CD8-positive, alpha-beta memory T cell (primary cell): Measurements from ENCODE around the gene TOMM40. TPM values are rescaled to one million over a fixed set of nuclear protein-coding genes. Genes with fewer than 3 reads are reported as not detected.
"Not testable (repeated sequence)": the region's sequence is repeated elsewhere in the genome, so short reads cannot be mapped to it uniquely, and the experiment has no call there.

Experiments
- CTCF ChIA-PET: fragments of 350-600 bp; sonication (Branson Sonifier 250); formaldehyde crosslinking; loops from one replicate; lab custom pipeline; 2021; ENCODE audit warnings: antibody characterized with exemption; lab: Charles Lee
- POLR2A ChIA-PET: fragments of 350-600 bp; sonication (Branson Sonifier 250); formaldehyde crosslinking; loops from one replicate; lab custom pipeline; 2021; ENCODE audit warnings: antibody characterized with exemption; lab: Charles Lee
- DNase-seq, 5 donors: peaks; one replicate each; pipeline versions ENCODE4 v3.0.0 to v3.0.0-alpha.2; 2020 to 2022; ENCODE audit warnings: mixed read lengths in 1 of 5
- H3K27ac ChIP-seq: one replicate; pipeline ENCODE4 v1.7.0; 2013; ENCODE audit warnings: low read depth, mild to moderate bottlenecking, low read length, moderate library complexity
- H3K27me3 ChIP-seq: 2 replicates; pipeline ENCODE4 v1.7.0; 2013; ENCODE audit warnings: low read length, mild to moderate bottlenecking; ENCODE audit not compliant: insufficient read depth, poor library complexity, severe bottlenecking
- H3K36me3 ChIP-seq: 2 replicates; pipeline ENCODE4 v1.7.0; 2013; ENCODE audit warnings: mild to moderate bottlenecking, low read length, moderate library complexity; ENCODE audit not compliant: insufficient read depth
- H3K4me1 ChIP-seq: 2 replicates; pipeline ENCODE4 v1.7.0; 2013; ENCODE audit warnings: mild to moderate bottlenecking, low read length, moderate library complexity; ENCODE audit not compliant: insufficient read depth
- H3K4me3 ChIP-seq: 2 replicates; pipeline ENCODE4 v1.7.0; 2013; ENCODE audit warnings: mild to moderate bottlenecking, low read length
- H3K9me3 ChIP-seq: 2 replicates; pipeline ENCODE4 v1.7.0; 2013; ENCODE audit warnings: mild to moderate bottlenecking, low read length
- H3K27ac Mint-ChIP-seq, 8 donors: one replicate each; pipeline ENCODE4 v1.8.0; 2020 to 2021; ENCODE audit warnings: mixed read lengths in 8 of 8, mild to moderate bottlenecking in 6 of 8, inconsistent platforms in 3 of 8, moderate library complexity in 3 of 8
- H3K27me3 Mint-ChIP-seq, 2 donors: one replicate each; pipeline ENCODE4 v1.8.0; 2020 to 2021; ENCODE audit warnings: mixed read lengths in 2 of 2, mild to moderate bottlenecking in 1 of 2, moderate library complexity in 1 of 2
- H3K36me3 Mint-ChIP-seq, 3 donors: one replicate each; pipeline ENCODE4 v1.8.0; 2020 to 2021; ENCODE audit warnings: mixed read lengths in 3 of 3, inconsistent platforms in 1 of 3, mild to moderate bottlenecking in 1 of 3
- H3K4me1 Mint-ChIP-seq, 3 donors: one replicate each; pipeline ENCODE4 v1.8.0; 2020 to 2021; ENCODE audit warnings: mixed read lengths in 3 of 3, inconsistent platforms in 1 of 3, mild to moderate bottlenecking in 1 of 3
- H3K4me3 Mint-ChIP-seq, 7 donors: one replicate each; pipeline ENCODE4 v1.8.0; 2020 to 2021; ENCODE audit warnings: mixed read lengths in 7 of 7, mild to moderate bottlenecking in 6 of 7, moderate library complexity in 4 of 7, inconsistent platforms in 2 of 7
- H3K9me3 Mint-ChIP-seq, 5 donors: one replicate each; pipeline ENCODE4 v1.8.0; 2020 to 2022; ENCODE audit warnings: mixed read lengths in 5 of 5, mild to moderate bottlenecking in 3 of 5, moderate library complexity in 2 of 5, inconsistent platforms in 1 of 5
- polyA plus RNA-seq: library from polyadenylated mRNA; unstranded; fragments of 300-500 nt; fragmentation: Illumina TruSeq; gene quantifications from one replicate; pipeline ENCODE4 v1.2.3, GENCODE V29; 2021
- total RNA-seq, 2 experiments: library from RNA; stranded (reverse); gene quantifications; one replicate each; pipeline ENCODE4 v1.2.3, GENCODE V29; 2021

The TOMM40 gene
- total and polyA plus RNA-seq, 3 experiments from 2014 or later: 41.4 to 218 (median 211) TPM

GRCh38 chr19:44875666-44876451, 15.2 kb upstream of the TOMM40 start:
- Mint-ChIP-seq H3K27ac (peak overlapping the region in 2 of 8 donors; percentile 2 to 84), H3K27me3 (peaks cover 7 to 10% of the 10 kb centered on the region in 2 donors), H3K4me3 (no peak overlapping the region), H3K36me3 (no peaks in the 10 kb centered on the region), H3K4me1 (peaks cover 3 to 7% (median 7%) of the 10 kb centered on the region in 3 donors), H3K9me3 (no peaks in the 10 kb centered on the region)
- no peaks in the 10 kb centered on the region for H3K27me3 ChIP-seq
- ChIA-PET POLR2A (no interaction called here), CTCF (no interaction called here)
- no peak overlapping the region for H3K27ac ChIP-seq
- no peaks in the 10 kb centered on the region for H3K9me3 ChIP-seq
- H3K4me3 ChIP-seq: no peak overlapping the region
- peak in 1 of 5 donors; percentile 35 for DNase-seq
- H3K36me3 ChIP-seq: no peaks in the 10 kb centered on the region
- H3K4me1 ChIP-seq: no peaks in the 10 kb centered on the region

GRCh38 chr19:44876930-44877535, 14.0 kb upstream of the TOMM40 start:
- CTCF ChIA-PET: no interaction called here
- Histone ChIP-seq H3K9me3 (no peaks in the 10 kb centered on the region), H3K36me3 (no peaks in the 10 kb centered on the region), H3K27ac (no peak overlapping the region), H3K27me3 (no peaks in the 10 kb centered on the region), H3K4me1 (no peaks in the 10 kb centered on the region), H3K4me3 (no peak overlapping the region)
- H3K4me3 Mint-ChIP-seq: no peak overlapping the region
- peaks cover 4 to 7% (median 7%) of the 10 kb centered on the region in 3 donors for H3K4me1 Mint-ChIP-seq
- POLR2A ChIA-PET: no interaction called here
- peak overlapping the region in 4 of 8 donors; percentile 11 to 50 (median 40) for H3K27ac Mint-ChIP-seq
- peak in 1 of 5 donors; percentile 20 for DNase-seq
- peaks cover 6 to 15% of the 10 kb centered on the region in 2 donors for H3K27me3 Mint-ChIP-seq
- no peaks in the 10 kb centered on the region for H3K9me3 Mint-ChIP-seq
- no peaks in the 10 kb centered on the region for H3K36me3 Mint-ChIP-seq

- DNase-seq: no peak
- H3K36me3 ChIP-seq: no peaks in the 10 kb centered on the region
- H3K9me3 ChIP-seq: no peaks in the 10 kb centered on the region
- H3K27me3 ChIP-seq: no peaks in the 10 kb centered on the region
- POLR2A ChIA-PET: no interaction called here
- H3K27ac ChIP-seq: no peak overlapping the region
- peak overlapping the region in 1 of 8 donors; percentile 27 for H3K27ac Mint-ChIP-seq
- no peak overlapping the region for H3K4me3 Mint-ChIP-seq
- H3K36me3 Mint-ChIP-seq: no peaks in the 10 kb centered on the region
- CTCF ChIA-PET: no interaction called here
- no peak overlapping the region for H3K4me3 ChIP-seq
- no peaks in the 10 kb centered on the region for H3K4me1 ChIP-seq
- no peaks in the 10 kb centered on the region for H3K9me3 Mint-ChIP-seq
- H3K4me1 Mint-ChIP-seq: peaks cover 4 to 7% (median 7%) of the 10 kb centered on the region in 3 donors
- peaks cover 6 to 15% of the 10 kb centered on the region in 2 donors for H3K27me3 Mint-ChIP-seq
Observed at GRCh38 chr19:44878120-44878865, 12.8 kb upstream of the TOMM40 start.

GRCh38 chr19:44879309-44880065, 11.6 kb upstream of the TOMM40 start:
- no peak overlapping the region for H3K27ac ChIP-seq
- no peaks in the 10 kb centered on the region for H3K4me1 ChIP-seq
- no peak overlapping the region for H3K4me3 ChIP-seq
- no peaks in the 10 kb centered on the region for H3K27me3 ChIP-seq
- no peaks in the 10 kb centered on the region for H3K36me3 ChIP-seq
- ChIA-PET POLR2A (no interaction called here), CTCF (no interaction called here)
- DNase-seq: no peak
- Mint-ChIP-seq H3K9me3 (no peaks in the 10 kb centered on the region), H3K27ac (no peak overlapping the region), H3K4me1 (peaks cover 4 to 7% (median 7%) of the 10 kb centered on the region in 3 donors), H3K36me3 (no peaks in the 10 kb centered on the region), H3K4me3 (no peak overlapping the region), H3K27me3 (peaks cover 6 to 15% of the 10 kb centered on the region in 2 donors)
- H3K9me3 ChIP-seq: no peaks in the 10 kb centered on the region

GRCh38 chr19:44882063-44882462, 9.0 kb upstream of the TOMM40 start:
- Mint-ChIP-seq H3K4me3 (no peak overlapping the region), H3K27me3 (peaks cover 6 to 15% of the 10 kb centered on the region in 2 donors), H3K4me1 (peaks cover 3 to 4% (median 4%) of the 10 kb centered on the region in 3 donors), H3K36me3 (no peaks in the 10 kb centered on the region), H3K9me3 (no peaks in the 10 kb centered on the region), H3K27ac (no peak overlapping the region)
- Histone ChIP-seq H3K9me3 (no peaks in the 10 kb centered on the region), H3K4me1 (no peaks in the 10 kb centered on the region), H3K36me3 (no peaks in the 10 kb centered on the region), H3K27ac (no peak overlapping the region), H3K4me3 (no peak overlapping the region), H3K27me3 (no peaks in the 10 kb centered on the region)
- ChIA-PET CTCF (no interaction called here), POLR2A (no interaction called here)
- DNase-seq: no peak

- H3K27me3 Mint-ChIP-seq: peaks cover 4 to 15% of the 10 kb centered on the region in 2 donors
- H3K27ac ChIP-seq, H3K36me3 Mint-ChIP-seq, H3K9me3 ChIP-seq, H3K9me3 Mint-ChIP-seq, H3K36me3 ChIP-seq, DNase-seq, H3K4me3 ChIP-seq, H3K4me1 Mint-ChIP-seq, H3K4me1 ChIP-seq, H3K27ac Mint-ChIP-seq, CTCF ChIA-PET, H3K27me3 ChIP-seq, H3K4me3 Mint-ChIP-seq, POLR2A ChIA-PET: not testable (repeated sequence)
Observed at GRCh38 chr19:44882619-44883397, 8.2 kb upstream of the TOMM40 start.

- no peaks in the 10 kb centered on the region for H3K9me3 Mint-ChIP-seq
- H3K27me3 Mint-ChIP-seq: peaks cover under 1 to 11% of the 10 kb centered on the region in 2 donors
- no peak overlapping the region for H3K4me3 Mint-ChIP-seq
- H3K4me3 ChIP-seq: no peak overlapping the region
- no peak overlapping the region for H3K27ac ChIP-seq
- no peaks in the 10 kb centered on the region for H3K27me3 ChIP-seq
- no peaks in the 10 kb centered on the region for H3K9me3 ChIP-seq
- H3K36me3 Mint-ChIP-seq: no peaks in the 10 kb centered on the region
- H3K36me3 ChIP-seq: no peaks in the 10 kb centered on the region
- H3K4me1 ChIP-seq: no peaks in the 10 kb centered on the region
- POLR2A ChIA-PET: interaction anchor here (0.6 kb wide), 1 partner anchor 10 kb away, joined by 3 read pairs; no protein-coding TSS in a partner anchor
- H3K27ac Mint-ChIP-seq: no peak overlapping the region
- H3K4me1 Mint-ChIP-seq: peaks cover under 1 to 2% (median under 1%) of the 10 kb centered on the region in 3 donors
- DNase-seq: no peak
- CTCF ChIA-PET: no interaction called here
Observed at GRCh38 chr19:44883922-44884321, 7.1 kb upstream of the TOMM40 start.
